Gastrocnemius medialis (tissue), 4 donors: ENCODE measurements around the gene MRPS18B. TPM values are rescaled to one million over a fixed set of nuclear protein-coding genes. Genes with fewer than 3 reads are reported as not detected.

Experiments
- ATAC-seq, 2 donors: fragments of 150-250 bp; one replicate each; pipeline ENCODE4 v1.9.1; 2016
- DNase-seq, 2 donors: peaks; one replicate each; pipeline ENCODE4 v3.0.0-alpha.2; 2019
- H3K27ac ChIP-seq, 4 donors: fragments of 200-600 bp; sonication (generic); 1 replicate in 1 of 4; 2 replicates in 3 of 4; pipeline ENCODE4 v1.5.1; 2016 to 2018; ENCODE audit warnings: mild to moderate bottlenecking in 2 of 4, moderate library complexity in 1 of 4
- H3K27me3 ChIP-seq, 3 donors: fragments of 200-600 bp; sonication (generic) in 2 of 3; 1 replicate in 1 of 3; 2 replicates in 2 of 3; pipeline versions ENCODE4 v1.5.1 to v1.6.0; 2016 to 2019; ENCODE audit warnings: mild to moderate bottlenecking in 1 of 3, moderate library complexity in 1 of 3
- H3K36me3 ChIP-seq, 2 donors: fragments of 200-600 bp; sonication (generic) in 1 of 2; one replicate each; pipeline ENCODE4 v1.5.1; 2017 to 2018
- H3K4me1 ChIP-seq, 2 donors: fragments of 200-600 bp; sonication (generic) in 1 of 2; one replicate each; pipeline ENCODE4 v1.5.1; 2016 to 2017; ENCODE audit warnings: mild to moderate bottlenecking in 2 of 2
- H3K4me3 ChIP-seq, 4 donors: fragments of 200-600 bp; sonication (generic) in 3 of 4; 1 replicate in 1 of 4; 2 replicates in 3 of 4; pipeline ENCODE4 v1.5.1; 2016 to 2019; ENCODE audit warnings: mild to moderate bottlenecking in 2 of 4
- H3K9me3 ChIP-seq, 3 donors: fragments of 200-600 bp; sonication (generic) in 2 of 3; 1 replicate in 1 of 3; 2 replicates in 2 of 3; pipeline ENCODE4 v1.5.1; 2016 to 2019
- CTCF ChIP-seq, 5 experiments: fragments of 450-650 bp in 3 of 5; fragments of 200-600 bp in 2 of 5; sonication (generic) in 2 of 5; IDR thresholded peaks in 4 of 5; conservative IDR thresholded peaks in 1 of 5; 1 replicate in 4 of 5; 2 replicates in 1 of 5; pipeline ENCODE4 v1.5.1; 2016 to 2019; ENCODE audit warnings: antibody characterized with exemption in 5 of 5, mild to moderate bottlenecking in 3 of 5, moderate library complexity in 3 of 5
- POLR2A ChIP-seq, 2 donors: fragments of 450-650 bp; IDR thresholded peaks; one replicate each; pipeline ENCODE4 v1.6.1; 2017; ENCODE audit warnings: antibody characterized with exemption in 2 of 2, mild to moderate bottlenecking in 2 of 2, moderate library complexity in 2 of 2
- in situ Hi-C, 4 donors: fragments of 200-750 bp; cut with MboI; loops; one replicate each; pipeline versions ENCODE4 v1.15.0 to v1.8.0; 2017; ENCODE audit warnings: low sequenced_read_pairs in 4 of 4
- intact Hi-C: fragments of 100-400 bp; cut with DNase I; formaldehyde crosslinking; loops from one replicate; pipeline ENCODE4 v1.15.1; 2023; ENCODE audit warnings: low total_unique reads
- total RNA-seq, 4 donors: library from RNA; depleted of rRNA; stranded (reverse); fragments of >200 nt; gene quantifications; one replicate each; pipeline versions ENCODE4 v1.1.0 to v1.2.3, GENCODE V29; 2016

Gene MRPS18B
- total RNA-seq, 4 donors from 2014 or later, result 155 to 211 (median 167) TPM

GRCh38 chr6:30641048-30641447 is 23.4 kb downstream of the MRPS18B start:
- TF ChIP-seq CTCF (IDR thresholded peaks at IDR 0.05 in 4 of 5, conservative IDR thresholded peaks at IDR 0.05 in 1 of 5) (no peak), POLR2A (IDR thresholded peaks at IDR 0.05) (no peak)
- no peaks in the 10 kb centered on the region for H3K27me3 ChIP-seq
- no peaks in the 10 kb centered on the region for H3K4me1 ChIP-seq
- ATAC-seq (no peak), DNase-seq (no peak)
- H3K27ac ChIP-seq, result no peak overlapping the region
- in situ Hi-C loops, result no loop called here
- peaks cover 0 to 12% of the 10 kb centered on the region in 2 donors for H3K36me3 ChIP-seq
- intact Hi-C loops, result no loop called here
- no peak overlapping the region for H3K4me3 ChIP-seq
- no peaks in the 10 kb centered on the region for H3K9me3 ChIP-seq

- TF ChIP-seq CTCF (IDR thresholded peaks at IDR 0.05 in 4 of 5, conservative IDR thresholded peaks at IDR 0.05 in 1 of 5) (no peak), POLR2A (IDR thresholded peaks at IDR 0.05) (no peak)
- Histone ChIP-seq H3K27me3 (no peaks in the 10 kb centered on the region), H3K27ac (no peak overlapping the region), H3K36me3 (peaks cover 0 to 12% of the 10 kb centered on the region in 2 donors), H3K4me3 (no peak overlapping the region), H3K9me3 (no peaks in the 10 kb centered on the region), H3K4me1 (peaks cover 11% of the 10 kb centered on the region in 2 donors)
- intact Hi-C loops (no loop called here), in situ Hi-C loops (no loop called here)
- ATAC-seq (no peak), DNase-seq (no peak)
Measured at GRCh38 chr6:30643656-30644055, 26.0 kb downstream of the MRPS18B start.

GRCh38 chr6:30644769-30645168 is 27.1 kb downstream of the MRPS18B start:
- H3K9me3 ChIP-seq, result no peaks in the 10 kb centered on the region
- intact Hi-C loops, result no loop called here
- TF ChIP-seq POLR2A (IDR thresholded peaks at IDR 0.05) (no peak), CTCF (IDR thresholded peaks at IDR 0.05 in 4 of 5, conservative IDR thresholded peaks at IDR 0.05 in 1 of 5) (no peak)
- no peak overlapping the region for H3K4me3 ChIP-seq
- H3K4me1 ChIP-seq, result peaks cover 11 to 15% of the 10 kb centered on the region in 2 donors
- H3K27ac ChIP-seq, result no peak overlapping the region
- DNase-seq, result no peak
- H3K36me3 ChIP-seq, result peaks cover 0 to 15% of the 10 kb centered on the region in 2 donors
- in situ Hi-C loops, result no loop called here
- no peak for ATAC-seq
- no peaks in the 10 kb centered on the region for H3K27me3 ChIP-seq

DNA sequence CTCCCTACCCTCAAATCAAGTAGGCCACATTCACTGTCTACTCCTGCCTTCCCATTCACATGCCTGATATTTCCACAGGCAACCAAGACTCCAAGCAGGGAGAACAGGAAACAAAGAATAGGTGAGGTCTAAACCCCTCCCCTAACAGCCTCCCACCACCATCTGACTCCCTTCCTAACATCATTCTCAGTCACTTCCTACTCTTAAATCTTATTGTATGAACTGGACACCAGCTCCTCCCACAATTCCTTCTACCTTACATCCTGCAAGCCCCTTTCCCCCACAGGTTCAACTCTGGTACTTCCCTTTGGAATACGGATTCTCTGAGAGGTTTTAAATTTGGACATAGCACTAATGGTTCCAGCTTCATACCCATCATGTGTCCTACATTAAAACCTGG is 28.3 kb downstream of the MRPS18B start:
- Histone ChIP-seq H3K4me1 (peaks cover 11 to 15% of the 10 kb centered on the region in 2 donors), H3K4me3 (no peak overlapping the region), H3K27ac (peak overlapping the region in 2 of 4 donors; percentile 97 to 100), H3K9me3 (no peaks in the 10 kb centered on the region), H3K27me3 (no peaks in the 10 kb centered on the region), H3K36me3 (peaks cover 0 to 16% of the 10 kb centered on the region in 2 donors)
- ATAC-seq (no peak), DNase-seq (no peak)
- TF ChIP-seq CTCF (IDR thresholded peaks at IDR 0.05 in 4 of 5, conservative IDR thresholded peaks at IDR 0.05 in 1 of 5) (no peak), POLR2A (IDR thresholded peaks at IDR 0.05) (no peak)
- in situ Hi-C loops, result no loop called here
- intact Hi-C loops, result no loop called here
